ENCODE results near the gene FAF1. TPM values are rescaled to one million over a fixed set of nuclear protein-coding genes. Genes with fewer than 3 reads are reported as not detected.

The FAF1 gene
- total and polyA plus RNA-seq, 2 donors (not counting 3 experiments of a cell fraction or from before 2014, with no cell fraction given): 9.0 to 57.6 TPM

DNA sequence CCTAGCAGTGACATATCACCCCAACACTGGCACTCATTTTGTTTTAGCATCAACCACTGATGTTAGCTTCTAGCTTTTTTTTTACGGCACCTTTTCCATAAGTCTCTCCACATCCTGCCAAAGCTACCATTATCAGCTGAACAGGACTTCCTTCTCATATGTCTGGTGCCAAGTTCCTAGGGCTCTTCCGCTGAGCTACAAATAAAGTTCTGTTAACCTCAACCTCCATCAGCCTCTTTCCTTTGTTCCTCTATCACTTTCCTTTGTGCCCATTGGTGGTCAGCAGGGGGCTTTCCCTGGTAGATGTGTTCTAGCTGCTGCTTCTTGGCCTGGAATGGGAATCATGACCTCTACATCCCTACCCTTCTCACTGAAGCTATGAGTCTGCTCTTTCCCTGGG, 163.8 kb downstream of the FAF1 start:
- Histone ChIP-seq H3K4me1 (ENCODE audit: control insufficient read depth, extremely low read depth, insufficient read depth, low read length) (no peaks in the 10 kb centered on the region), H3K9ac (replicated peaks; ENCODE audit: extremely low read depth, insufficient read depth, low read length) (no peak overlapping the region), H3K4me3 (replicated peaks in 1 of 3; ENCODE audit: insufficient read depth in 1 of 3, low read depth in 1 of 3, low read length in 3 of 3) (no peak overlapping the region), H3K36me3 (ENCODE audit: control insufficient read depth in 2 of 2, extremely low read depth in 1 of 2, insufficient read depth in 2 of 2, low read length in 2 of 2) (no peaks in the 10 kb centered on the region), H4K20me1 (replicated peaks; ENCODE audit: control insufficient read depth, extremely low read depth, insufficient read depth, low read length) (no peaks in the 10 kb centered on the region), H2AFZ (ENCODE audit: low read depth, low read length) (no peak overlapping the region), H3K9me3 (replicated peaks; ENCODE audit: control insufficient read depth, insufficient read depth, low read length) (no peaks in the 10 kb centered on the region), H3K79me2 (ENCODE audit: control insufficient read depth, insufficient read depth, low read length) (no peaks in the 10 kb centered on the region), H3K27ac (ENCODE audit: insufficient read depth, low read depth, low read length) (no peak overlapping the region), H3K4me2 (ENCODE audit: insufficient read depth, low read length) (no peak overlapping the region), H3K27me3 (ENCODE audit: control insufficient read depth in 2 of 2, insufficient read depth in 2 of 2, low read length in 2 of 2) (no peaks in the 10 kb centered on the region), H3K9me1 (replicated peaks; ENCODE audit: control insufficient read depth, extremely low read depth, insufficient read depth, low read length) (no peaks in the 10 kb centered on the region)
- dilution Hi-C loops (cut with MboI; ENCODE audit: extremely low pct_ligation_motif_present, low sequenced_read_pairs) (no loop called here), intact Hi-C loops (cut with micrococcal nuclease) (no loop called here)
- TF ChIP-seq MAX (IDR thresholded peaks at IDR 0.05; ENCODE audit: insufficient read depth, insufficient read length): no peak
- no peak for TF ChIP-seq GATA2 (IDR thresholded peaks at IDR 0.05; ENCODE audit: insufficient read depth, insufficient read length, low read depth, low read length)
- no peak for TF ChIP-seq EZH2 (IDR thresholded peaks at IDR 0.05; ENCODE audit: borderline replicate concordance, low read depth, low read length, severe bottlenecking)
- TF ChIP-seq MYC (IDR thresholded peaks at IDR 0.05; ENCODE audit: low read depth, low read length): no peak
- TF ChIP-seq POLR2AphosphoS5 (IDR thresholded peaks at IDR 0.05; ENCODE audit: insufficient read depth, low read depth, low read length): no peak
- TF ChIP-seq, protein P1, sequence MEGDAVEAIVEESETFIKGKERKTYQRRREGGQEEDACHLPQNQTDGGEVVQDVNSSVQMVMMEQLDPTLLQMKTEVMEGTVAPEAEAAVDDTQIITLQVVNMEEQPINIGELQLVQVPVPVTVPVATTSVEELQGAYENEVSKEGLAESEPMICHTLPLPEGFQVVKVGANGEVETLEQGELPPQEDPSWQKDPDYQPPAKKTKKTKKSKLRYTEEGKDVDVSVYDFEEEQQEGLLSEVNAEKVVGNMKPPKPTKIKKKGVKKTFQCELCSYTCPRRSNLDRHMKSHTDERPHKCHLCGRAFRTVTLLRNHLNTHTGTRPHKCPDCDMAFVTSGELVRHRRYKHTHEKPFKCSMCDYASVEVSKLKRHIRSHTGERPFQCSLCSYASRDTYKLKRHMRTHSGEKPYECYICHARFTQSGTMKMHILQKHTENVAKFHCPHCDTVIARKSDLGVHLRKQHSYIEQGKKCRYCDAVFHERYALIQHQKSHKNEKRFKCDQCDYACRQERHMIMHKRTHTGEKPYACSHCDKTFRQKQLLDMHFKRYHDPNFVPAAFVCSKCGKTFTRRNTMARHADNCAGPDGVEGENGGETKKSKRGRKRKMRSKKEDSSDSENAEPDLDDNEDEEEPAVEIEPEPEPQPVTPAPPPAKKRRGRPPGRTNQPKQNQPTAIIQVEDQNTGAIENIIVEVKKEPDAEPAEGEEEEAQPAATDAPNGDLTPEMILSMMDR (IDR thresholded peaks at IDR 0.05; ENCODE audit: extremely low read depth in 1 of 2, insufficient read depth in 1 of 2, low read depth in 1 of 2, low read length in 2 of 2): no peak
- no peak for TF ChIP-seq FOS (IDR thresholded peaks at IDR 0.05; ENCODE audit: borderline replicate concordance, insufficient read depth, low read length)
- no peak for TF ChIP-seq POLR2A (IDR thresholded peaks at IDR 0.05; ENCODE audit: low read depth, low read length)
- no peak for TF ChIP-seq JUN (IDR thresholded peaks at IDR 0.05; ENCODE audit: borderline replicate concordance, insufficient read depth, insufficient read length, low read depth)
- POLR2A ChIA-PET: no interaction called here
- BruUV-seq (replicated peaks): no TSS peak
- DNase-seq (ENCODE audit: low read depth, low spot score) (peak; percentile 25), FAIRE-seq (peak; percentile 26)
- CTCF ChIA-PET: interaction anchor here (1.0 to 1.4 kb wide), 4 partner anchors 11 to 133 kb away, joined by 3 to 6 read pairs (median 4); no protein-coding TSS in a partner anchor
